NCI-H748 (cell line): ENCODE measurements around the gene KIAA1614.

Source experiments
- DNase-seq: peaks from one replicate; lab custom pipeline; 2025; ENCODE audit not compliant: unreplicated experiment; lab: John Stamatoyannopoulos, UW

Gene KIAA1614

DNA sequence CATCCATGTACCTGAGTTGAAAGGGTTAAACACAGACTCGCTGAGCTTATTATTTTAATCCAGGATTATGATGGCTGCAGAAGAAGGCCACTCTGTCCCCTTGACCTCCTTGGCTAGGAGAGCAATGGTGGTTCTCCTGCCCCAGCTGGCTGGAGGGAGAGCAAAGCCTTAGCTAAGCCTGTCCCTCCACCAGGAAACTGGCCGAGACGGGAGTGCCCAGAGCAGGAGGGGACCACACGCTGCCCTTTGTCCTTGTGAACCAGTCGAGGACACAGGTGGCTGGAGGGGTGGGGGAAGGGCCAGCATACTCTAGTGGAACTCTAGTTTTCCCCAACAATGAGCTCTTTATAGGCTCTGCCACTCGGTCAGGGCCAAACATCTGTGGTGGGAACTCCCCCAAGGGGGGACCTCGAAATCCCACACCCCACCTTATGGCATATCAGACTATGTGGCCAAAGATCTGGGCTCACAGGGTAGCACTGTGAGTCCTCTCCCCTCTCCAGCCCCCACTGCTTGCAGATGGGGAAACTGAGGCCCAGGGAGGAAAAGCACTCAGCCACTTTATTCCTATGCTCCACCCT lies 12.9 kb downstream of the KIAA1614 start:
- no peak for DNase-seq

DNA sequence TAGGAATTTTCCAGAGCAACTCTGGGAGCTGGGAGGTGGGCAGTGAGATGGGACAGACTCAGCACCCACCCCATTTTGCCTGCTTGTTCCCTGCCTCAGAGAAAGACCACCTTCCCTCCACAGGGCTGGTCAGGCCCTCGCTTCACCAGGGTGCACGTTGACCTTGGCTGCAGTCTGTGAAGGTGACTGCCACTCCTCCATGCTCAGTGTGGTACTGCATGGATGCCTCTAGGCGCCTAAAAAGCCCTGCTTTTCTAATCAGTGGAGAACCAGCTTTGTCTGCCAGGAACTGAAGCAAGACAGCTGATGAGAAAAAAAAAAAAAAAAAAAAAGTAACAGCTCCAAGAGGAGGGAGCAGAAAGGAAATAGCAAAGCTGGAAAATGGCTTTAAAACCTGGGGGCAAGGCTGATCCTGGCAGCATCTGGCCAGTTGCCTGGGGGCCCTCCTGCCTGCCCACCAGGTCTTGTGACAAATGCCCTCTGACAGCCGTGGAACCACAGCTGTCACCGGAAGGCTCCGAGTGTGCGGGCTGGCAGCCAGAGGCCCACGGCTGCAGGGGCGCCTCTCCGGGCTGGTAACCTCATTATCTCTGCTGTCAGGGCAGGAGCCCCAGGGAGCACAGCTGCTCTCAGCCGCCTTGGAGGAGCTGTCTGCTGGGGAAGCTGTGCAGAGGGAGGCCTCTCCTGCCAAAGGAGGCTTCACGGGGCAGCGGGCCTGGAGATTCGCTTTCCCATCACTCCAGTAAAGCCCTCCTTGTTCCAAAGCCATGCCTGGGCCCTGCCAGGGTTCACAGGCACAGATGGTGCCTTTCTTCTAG lies 13.7 kb downstream of the KIAA1614 start:
- no peak for DNase-seq

DNA sequence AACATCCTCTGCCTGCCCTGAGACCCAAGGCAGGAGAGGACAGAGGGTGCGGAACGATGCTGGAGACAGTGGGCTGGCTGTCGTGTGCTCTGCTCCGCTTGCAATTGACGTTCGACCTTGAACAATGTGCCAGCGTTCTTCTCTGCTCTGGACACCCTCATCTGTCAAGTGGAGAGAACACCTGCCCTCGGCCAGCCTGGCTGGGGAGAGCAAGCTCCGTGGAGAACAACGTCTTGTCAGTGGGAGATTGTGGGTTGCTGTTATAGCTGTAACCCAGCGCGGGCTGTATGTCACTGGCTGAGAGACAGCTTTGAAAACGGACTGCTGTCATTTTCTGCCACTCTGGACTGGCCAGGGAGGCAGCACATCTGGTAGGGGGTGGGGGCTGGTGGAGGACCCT lies 14.7 kb downstream of the KIAA1614 start:
- DNase-seq, result no peak

DNA sequence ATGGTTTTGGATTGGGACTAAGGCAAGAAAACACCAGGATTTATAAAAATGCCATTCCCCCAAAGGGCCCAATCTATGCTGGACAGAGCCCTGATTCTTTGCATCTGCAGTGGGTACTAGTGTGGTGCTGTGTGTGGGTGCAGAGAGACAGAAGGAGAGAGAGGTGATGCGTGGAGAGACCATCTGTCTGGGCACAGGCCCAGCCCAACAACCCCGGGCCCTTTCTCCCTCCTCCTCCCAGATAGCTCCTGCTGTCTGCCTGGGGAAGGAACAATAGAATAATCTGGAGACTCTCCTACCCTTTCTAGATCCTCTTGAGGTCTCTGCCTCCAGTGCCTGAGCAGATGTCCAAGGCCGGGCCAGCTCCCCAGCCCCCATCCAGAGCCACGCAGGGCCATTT lies 15.1 kb downstream of the KIAA1614 start:
- no peak for DNase-seq

DNA sequence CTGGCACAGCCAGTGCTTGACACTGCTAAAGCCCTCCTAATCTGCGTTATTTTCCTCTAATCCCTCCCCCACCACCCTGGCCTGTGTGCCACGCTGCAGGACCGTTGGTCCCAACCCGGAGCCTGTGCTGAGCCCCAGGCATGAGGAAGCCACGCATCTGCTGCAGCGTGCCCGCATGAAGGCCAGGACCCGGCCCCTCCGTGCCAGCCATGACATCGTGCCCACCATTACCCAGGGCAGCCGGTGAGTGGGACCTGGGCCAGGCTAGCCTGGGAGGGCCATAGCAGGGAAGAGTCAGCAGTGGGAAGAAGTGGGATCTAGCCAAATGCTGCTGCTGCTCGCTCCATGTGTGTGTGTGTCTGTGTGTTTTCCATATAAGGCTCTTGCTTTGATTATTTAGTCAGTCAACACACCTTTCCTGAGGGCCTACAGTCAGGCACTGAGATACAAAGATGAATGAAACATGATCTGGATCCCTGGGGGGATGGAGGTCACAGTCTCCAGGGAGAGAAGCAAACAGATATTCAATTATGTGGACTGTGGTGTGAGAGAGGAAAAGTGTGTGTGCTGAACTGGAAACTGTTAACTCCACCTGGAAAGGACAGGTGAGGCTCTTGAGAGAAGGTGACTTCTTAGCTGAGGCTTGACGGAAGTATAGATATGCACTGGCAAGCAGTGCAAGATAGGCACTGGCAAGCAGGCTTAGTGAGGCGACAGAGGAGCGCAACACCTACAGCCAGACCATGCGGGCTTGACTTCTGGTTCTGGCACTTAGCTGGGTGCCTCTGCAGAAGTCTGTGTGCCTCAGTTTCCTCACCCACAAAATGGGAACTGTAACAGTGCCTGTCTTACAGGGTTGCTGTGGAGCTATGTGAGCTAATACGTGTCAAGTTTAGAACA lies 15.9 kb downstream of the KIAA1614 start:
- DNase-seq, result peak; percentile 68

DNA sequence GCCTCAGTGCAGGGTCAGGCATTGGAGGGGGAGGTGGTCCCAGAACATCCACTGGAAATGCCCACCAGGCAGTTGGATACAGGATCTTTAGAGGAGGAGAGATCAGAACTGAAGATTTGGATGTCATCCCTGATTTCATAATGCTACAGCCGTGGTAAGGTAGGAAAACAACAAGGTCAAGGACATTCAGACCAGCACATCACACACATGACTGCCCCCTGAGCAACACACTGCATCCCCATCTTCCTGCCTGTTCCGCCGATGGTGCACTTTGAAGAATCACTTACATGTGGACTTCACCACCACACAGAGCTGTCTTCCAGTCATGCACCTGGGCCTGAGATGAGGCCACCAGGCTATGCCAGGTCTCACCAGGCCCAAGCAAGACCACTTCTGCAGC lies 16.7 kb downstream of the KIAA1614 start:
- no peak for DNase-seq

DNA sequence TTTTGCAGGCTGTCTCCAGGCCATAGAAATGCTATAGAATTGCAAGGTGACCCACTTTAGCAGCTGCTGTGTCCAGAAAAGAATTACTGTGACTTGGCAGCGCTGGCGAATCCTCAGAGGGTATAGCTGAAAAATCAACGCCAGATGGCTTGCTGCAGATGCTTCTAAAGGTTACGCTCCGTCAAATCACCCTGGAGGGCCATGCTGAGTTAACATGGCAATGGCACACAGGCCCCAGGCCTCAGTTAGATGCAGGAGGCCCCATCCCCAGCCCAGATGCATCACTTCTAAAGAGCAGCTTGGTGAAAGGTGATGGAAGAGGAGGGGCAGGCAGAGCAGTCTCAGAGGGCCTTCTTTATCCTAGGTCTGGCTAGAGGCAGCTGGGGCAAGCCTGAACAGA lies 18.0 kb downstream of the KIAA1614 start:
- no peak for DNase-seq

DNA sequence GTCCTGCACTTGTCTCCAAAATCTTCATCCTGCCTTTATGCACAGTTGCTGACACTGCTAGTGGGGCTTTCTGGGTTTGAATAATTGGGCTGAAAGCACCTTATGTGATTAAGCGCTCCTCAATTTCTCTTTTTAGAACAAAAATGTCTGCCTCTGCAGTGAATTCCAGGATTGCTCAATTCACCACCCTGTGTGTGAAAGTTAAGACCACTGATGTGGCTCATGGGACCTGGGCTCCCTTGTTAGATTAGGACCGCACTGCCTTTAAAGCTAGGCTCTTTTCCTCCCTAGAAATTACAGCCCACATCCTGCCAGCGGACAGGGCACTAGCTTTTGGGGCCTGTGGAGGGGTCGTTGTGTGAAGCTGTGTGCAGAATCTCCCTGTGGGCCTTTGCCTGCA lies 18.8 kb downstream of the KIAA1614 start:
- no peak for DNase-seq

DNA sequence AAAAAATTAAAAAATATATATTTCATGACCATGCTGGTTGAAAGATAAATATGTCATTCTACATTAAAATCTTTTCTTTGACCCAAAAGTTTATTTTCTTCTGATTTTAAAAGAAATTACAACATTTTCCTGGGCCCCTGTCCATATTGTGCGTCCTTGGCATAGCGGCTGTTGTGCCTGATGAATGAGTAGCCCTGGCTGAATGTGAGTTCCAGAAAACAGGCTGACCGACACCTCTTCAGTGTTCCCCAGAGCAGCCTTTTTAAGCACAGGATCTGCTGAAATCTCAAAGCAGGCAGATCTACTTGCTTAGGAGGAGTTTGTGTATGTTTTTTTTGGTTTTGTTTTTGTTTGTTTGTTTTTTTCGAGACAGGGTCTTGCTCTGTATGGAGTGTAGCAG lies 19.7 kb downstream of the KIAA1614 start:
- DNase-seq, result no peak

DNA sequence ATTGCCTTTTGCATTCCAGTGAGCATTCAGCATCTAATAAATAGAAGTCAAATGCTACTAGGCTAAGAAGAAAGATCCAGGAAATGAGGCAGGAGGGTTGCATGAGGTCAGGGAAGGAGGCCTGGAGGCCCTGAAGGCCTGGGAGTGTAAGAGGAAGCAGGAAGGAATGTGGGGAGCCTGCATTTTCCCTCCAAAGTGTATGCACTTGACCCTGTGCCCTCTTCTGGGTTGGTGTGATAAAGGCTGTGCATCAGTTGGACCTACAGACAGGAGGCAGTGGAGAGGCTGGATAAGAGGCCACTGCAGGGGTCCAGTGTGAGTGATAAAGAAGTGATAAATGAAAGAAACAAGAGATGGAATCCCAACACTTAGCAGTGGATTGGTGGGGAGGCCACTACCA lies 20.4 kb downstream of the KIAA1614 start:
- no peak for DNase-seq

DNA sequence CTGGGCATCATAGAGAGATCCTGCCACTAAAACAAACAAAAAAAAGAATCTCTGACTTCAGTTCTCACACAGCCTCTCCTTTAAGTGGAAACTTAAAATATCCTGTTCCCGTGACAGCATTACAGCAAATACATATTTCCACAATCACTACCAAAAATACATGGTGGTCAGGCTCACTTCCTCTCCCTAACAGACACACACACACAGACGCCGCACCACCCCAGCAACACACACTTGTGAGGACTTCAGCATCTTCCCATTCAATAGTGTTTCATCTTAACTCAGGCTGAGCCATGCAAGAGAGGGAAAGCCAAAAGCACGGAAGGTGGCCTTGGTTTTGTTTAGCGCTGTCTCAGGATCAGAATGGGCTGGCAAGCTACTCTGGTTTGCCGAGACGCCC lies 21.9 kb downstream of the KIAA1614 start:
- DNase-seq, result no peak

DNA sequence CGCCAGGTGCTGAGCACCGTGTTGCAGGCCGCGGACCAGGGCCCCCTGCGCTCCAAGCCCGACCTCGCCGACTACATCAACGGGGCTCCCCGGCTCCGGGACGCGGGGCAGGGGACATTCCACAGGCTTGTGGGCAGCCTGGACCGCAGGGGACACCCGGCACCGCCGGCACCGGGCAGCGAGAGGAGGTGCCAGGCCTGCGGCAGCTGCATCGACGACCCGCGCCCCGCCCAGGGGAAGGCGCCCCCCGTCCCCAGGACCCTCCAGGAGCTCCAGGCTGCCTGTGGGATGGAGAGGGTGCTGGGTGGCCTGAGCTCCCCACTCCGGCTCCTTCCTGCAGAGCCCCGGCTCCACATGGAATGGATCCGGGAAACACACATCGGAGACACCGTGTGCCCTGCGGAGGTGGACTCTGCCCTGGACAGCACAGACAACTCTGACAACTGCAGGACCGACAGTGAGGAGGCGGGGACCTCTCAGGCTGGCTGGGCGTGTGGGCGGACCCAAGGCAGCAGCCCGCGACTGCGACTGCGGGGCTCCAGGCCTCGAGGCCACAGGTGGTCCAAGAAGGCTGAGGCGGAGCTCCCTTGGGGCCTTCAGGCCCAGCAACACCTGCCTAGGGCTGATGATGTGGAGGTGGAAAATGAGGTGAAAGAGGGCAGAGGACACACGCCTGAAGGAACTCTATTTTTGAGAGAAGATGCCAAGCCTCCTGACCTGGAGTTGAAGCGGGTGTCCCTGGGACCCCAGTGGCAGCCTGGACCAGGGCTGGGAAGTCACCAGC lies 22.8 kb downstream of the KIAA1614 start:
- no peak for DNase-seq

DNA sequence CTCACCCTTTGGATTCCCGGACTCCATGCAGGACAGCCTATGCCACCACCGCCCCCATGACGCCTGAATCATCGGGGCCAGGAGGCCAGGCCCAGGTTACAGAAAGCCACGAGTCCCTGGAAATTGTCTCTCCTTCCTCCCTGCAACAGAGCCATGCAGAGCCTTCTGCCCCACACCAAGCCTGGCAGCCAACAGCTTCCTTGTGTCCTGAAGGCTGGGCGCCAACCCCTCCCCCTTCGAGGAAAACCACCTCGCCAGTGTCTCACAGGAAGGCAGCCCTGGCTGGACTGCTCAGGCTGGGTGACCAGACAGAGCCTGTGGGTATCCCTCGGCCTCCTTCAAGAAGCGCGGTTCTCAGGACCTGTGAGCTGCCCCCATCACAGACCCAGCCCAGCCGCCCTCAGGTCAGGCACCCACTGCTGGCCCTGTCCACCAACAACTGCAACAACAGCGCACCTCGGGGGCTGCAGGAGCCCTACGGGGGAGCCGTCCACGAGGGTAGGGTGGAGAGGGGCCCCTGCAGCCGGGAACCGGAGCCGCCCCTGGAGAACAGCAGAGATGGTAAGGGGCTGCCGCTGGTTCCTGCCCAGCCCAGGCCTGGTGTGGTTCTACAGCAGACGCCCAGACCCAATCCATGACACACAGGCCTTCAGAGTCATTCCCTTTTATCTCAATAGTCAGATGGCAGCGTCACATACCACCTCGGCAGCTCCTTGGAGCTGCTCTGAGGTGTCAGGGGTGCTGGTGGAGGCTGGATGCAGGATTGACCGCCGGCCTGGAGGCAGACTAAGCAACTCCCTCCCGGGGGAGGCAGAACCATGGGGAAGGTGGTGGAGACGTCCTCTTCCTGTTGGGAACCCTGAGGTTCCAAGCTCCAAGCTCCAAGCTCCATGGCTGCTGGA lies 23.7 kb downstream of the KIAA1614 start:
- DNase-seq, result no peak

DNA sequence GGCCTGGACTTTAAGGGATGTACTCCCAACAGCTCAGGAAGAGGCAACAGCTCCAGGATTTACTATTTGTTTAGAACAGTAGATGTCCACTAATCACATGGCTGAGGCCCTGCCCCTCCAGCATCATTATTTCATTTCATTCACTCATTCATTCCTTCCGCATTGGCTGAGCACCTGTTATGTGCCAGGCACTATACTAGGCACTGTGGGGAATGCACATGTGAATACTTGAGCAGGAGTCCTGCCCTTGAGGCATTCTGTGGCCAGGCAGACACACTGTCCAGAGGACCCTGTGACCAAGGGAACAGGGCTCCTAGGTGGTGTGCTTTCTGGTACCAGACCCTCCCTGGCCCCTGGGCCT lies 24.3 kb downstream of the KIAA1614 start:
- DNase-seq, result no peak

DNA sequence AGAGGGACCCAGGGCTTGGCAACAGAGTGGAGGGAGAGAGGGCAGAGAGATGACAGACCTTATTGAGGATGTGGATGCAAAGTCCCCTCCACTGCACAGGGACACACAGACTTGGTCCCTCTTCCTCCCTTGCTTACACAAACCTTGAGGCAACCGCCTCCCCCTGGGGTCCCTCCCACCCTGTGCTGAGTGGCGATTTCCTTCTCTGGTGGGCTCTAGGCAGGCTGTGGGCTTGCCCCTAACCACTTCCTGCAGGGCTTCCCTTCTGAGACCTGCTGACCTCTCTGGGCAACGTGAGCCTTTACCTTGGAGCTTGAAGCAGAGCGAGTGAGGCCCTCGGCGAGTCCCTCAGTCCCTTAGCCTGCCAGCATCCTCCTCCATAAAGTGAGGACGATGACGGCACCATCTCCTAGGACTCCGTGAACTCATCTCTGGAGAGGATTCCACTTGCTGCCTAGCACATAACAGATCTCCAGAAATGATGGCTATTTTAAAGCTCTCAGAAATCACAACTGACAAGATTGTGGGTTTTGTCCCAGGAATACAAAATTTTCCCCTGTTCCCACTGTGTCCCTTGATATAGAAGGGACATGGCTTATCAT lies 25.0 kb downstream of the KIAA1614 start:
- DNase-seq, result no peak

DNA sequence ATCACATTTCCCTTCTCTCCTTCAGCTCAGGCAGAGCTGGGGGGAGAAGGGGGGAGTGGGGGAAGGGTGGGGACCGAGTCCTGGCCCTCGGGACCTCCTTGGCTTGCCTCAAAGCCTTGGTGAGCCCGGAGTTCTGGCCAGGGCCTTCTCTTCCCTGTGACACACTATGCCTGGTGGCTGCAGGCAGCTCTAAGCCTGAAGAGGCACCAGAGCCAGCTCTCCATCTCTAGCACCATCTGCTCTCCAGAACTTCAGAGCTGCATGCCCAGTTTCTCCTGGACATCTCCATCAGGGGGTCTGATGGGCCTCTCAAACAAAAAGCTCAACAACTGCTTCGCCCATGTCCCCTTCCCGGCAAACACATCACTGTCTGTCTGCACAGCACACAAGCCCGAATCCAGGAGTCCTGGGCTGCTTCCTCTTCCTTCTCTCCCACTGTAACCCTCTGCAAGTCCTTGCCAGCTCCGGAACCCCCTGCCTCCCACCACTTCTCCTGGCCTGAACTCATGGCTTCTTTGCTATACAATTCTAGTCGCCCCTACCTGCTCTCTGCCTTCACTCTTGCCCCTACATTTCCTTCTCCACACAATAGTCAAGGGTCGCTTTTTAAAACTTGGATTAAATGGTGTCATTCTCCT lies 26.5 kb downstream of the KIAA1614 start:
- no peak for DNase-seq

DNA sequence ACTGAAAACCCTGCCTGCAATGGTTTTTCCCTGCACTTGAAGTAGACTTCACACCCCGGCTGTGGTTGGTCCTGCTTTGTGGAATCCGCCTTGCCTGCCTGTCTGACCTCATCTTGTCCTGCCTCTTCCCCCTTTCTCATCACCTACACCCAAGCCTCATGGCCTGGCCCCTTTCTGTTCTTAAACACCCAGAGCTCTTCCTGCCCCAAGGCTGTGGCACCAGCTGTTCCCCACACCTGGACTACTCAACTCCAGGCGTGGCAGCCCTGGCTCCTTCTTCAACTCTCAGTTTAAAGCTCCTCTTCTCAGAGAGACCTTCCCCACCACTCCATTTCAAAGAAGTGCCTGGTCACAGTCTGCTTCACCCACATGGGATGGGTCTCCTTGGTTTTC lies 27.0 kb downstream of the KIAA1614 start:
- DNase-seq, result no peak

DNA sequence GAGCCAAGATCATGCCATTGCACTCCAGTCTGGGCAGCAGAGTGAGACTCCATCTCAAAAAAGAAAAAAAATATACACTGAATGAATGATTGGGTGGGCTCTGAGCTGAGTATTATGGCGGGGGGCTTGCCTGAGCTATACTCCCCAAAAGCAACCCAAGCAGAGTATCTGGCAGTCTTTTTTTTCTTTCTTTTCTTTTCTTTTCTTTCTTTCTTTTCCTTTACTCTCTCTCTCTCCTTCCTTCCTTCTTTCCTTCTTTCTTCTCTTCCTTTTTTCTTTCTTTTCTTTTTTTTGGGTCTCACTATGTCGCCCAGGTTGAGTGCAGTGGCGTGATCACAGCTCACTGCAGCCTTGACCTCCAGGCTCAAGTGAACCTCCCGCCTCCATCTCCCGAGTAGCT lies 27.7 kb downstream of the KIAA1614 start:
- DNase-seq, result no peak

DNA sequence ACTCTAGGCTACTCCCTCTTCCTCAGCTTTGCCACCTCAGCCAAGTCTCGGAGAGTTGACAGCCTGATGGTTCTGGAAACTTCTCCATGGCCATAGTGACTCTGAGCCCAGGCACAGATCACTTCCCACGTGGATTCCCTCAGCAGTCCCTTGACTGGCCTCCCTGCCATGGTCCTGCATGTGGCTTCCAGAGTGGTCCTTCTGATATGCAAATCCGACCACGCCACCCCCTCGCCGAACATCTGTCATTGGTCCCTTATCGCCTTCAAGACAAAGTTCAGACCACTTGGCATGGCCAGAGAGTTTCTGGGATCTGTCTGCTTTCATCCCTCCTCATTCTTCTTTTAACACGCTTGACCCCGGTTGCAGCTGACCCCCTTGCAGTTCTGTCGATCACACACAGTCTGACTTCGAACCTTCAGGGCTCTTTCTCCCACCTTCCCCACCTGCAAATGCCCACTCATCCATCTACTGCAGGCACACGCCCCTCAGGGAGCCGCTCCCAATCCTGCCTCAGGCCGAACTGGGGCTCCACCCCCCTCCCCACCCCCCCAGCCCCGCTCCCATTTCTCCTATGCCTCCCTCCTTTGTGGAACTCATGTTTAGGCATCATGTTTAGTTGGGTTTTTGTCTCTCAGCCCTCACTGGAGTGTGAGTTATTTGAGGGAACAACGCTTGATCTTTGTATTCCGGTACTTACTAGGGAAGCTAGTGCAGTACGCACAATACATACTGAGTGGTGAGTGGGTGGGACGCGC lies 29.0 kb downstream of the KIAA1614 start:
- no peak for DNase-seq
